Islet of Langerhans (tissue), 1 donor: ENCODE measurements around the gene GPANK1.
A peak's percentile ranks its signal among the peaks of the same experiment; 100 is the strongest.

ENCODE experiments used
- FAIRE-seq: peaks from one replicate; lab custom pipeline; 2011; peaks lifted over from hg19 to GRCh38; lab: Jason Lieb, UNC

GPANK1 gene

DNA sequence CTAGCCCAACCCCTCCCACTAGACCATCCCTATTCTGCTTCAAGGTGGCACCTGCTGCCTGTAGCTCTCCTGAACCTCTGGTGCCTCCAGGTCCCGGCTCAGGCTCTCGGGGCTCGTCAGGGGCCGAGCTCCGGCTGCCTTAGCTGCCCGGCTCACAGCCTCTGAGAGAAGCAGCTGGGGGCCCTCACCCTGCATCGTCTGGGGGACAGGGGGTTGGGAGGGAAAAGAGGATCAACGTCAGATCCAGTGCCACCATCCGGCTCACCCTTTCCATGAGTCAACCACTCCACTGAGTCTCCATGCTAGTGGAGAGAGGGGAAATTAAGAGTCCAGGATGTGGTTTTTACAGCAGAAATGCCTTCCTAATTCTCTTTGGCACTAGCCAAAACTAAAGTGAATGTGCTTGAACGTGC is 25.3 kb downstream of the GPANK1 start:
- no peak for FAIRE-seq

DNA sequence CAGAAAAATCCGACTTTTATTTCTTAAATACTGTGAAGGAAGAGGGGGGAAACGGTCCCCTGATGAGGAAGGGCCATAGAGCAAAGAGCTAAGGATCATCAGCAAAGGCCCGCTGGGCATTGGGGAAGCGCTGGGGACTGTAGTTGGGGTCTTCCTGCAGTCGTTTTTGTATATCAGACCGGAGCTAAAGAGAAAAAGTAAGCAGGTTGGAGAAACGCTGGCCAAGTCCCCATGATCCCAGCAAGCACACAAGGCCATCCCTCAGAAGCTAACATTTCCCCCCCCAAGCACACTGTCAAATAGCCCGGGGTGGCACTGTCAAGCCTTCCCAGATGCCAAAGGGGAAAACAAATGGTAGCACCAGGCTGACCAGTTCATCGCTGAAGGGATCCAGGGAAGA is 25.8 kb downstream of the GPANK1 start:
- no peak for FAIRE-seq

DNA sequence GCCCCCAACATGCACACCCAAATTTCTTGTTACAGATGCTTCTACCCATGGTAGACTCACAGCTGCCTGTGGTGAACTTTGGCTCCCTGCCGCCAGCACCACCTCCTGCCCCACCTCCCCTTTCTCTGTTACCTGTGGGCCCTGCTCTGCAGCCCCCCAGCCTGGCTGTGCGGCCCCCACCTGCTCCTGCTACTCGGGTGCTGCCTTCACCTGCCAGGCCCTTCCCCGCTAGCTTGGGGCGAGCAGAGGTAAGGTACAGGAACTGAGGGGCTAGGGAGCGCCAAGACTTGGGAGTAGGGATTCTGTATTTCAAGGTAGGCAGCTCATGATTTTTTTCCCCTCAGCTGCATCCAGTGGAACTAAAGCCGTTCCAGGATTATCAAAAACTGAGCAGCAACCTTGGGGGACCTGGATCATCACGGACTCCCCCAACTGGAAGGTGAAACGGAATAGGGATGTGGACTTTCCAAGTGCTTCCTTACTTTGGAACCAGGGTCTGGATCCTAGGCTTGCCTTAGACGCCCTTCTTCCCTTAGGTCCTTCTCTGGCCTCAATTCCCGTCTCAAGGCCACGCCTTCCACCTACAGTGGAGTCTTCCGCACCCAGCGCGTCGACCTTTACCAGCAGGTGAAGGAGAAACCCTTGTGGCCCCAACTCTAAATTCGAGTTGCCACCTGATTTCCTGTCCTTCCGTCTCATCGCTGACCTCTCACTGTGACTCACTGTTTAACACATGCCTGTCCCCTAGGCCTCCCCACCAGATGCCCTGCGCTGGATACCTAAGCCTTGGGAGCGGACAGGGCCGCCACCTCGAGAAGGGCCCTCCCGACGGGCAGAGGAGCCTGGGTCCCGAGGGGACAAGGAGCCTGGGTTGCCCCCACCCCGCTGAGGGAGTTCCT is 27.9 kb downstream of the GPANK1 start:
- FAIRE-seq: no peak

DNA sequence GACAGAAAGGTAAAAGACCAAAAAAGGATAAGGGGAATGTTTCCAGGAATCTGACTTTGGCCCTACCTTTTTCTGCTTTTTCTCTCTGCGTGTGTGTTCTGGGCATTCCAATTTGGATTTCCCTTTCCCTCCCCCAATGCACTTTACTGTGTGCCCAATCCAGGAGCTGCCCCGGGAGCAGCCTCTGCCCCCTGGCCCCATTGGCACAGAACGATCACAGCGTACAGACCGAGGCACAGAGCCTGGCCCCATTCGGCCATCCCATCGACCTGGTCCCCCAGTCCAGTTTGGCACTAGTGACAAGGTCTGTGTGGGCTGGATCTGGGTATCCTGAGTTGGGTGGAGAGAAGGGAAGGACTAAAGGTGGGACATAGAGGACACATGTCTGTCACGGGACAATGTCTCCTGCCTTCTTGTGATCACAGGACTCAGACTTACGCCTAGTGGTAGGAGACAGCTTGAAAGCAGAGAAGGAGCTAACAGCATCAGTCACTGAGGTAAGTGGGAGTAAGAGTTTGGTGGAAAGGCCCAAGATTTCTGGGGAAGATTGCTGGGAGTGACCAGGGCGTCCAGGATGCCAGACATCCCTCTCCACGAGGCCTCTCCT is 29.7 kb downstream of the GPANK1 start:
- no peak for FAIRE-seq

- no peak for FAIRE-seq
These were observed 30.7 kb downstream of the GPANK1 start for GRCh38 chr6:31634131-31634530.

GRCh38 chr6:31633447-31633846 is 31.4 kb downstream of the GPANK1 start:
- no peak for FAIRE-seq

GRCh38 chr6:31632279-31632946 is 32.4 kb downstream of the GPANK1 start:
- no peak for FAIRE-seq

- FAIRE-seq: no peak
These were observed 33.0 kb downstream of the GPANK1 start for GRCh38 chr6:31631681-31632278.

DNA sequence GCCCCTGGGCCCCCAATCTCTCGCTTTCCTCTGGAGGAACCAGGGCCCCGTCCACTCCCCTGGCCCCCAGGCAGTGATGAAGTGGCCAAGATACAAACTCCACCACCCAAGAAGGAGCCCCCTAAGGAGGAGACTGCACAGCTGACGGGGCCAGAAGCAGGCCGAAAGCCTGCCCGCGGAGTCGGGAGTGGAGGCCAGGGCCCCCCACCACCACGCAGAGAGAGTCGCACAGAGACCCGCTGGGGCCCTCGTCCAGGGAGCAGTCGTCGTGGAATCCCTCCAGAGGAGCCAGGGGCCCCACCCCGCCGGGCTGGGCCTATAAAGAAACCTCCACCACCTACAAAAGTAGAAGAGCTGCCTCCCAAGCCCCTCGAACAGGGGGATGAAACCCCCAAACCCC is 33.6 kb downstream of the GPANK1 start:
- FAIRE-seq: no peak

- no peak for FAIRE-seq
These were observed 34.4 kb downstream of the GPANK1 start for GRCh38 chr6:31630177-31630934.

DNA sequence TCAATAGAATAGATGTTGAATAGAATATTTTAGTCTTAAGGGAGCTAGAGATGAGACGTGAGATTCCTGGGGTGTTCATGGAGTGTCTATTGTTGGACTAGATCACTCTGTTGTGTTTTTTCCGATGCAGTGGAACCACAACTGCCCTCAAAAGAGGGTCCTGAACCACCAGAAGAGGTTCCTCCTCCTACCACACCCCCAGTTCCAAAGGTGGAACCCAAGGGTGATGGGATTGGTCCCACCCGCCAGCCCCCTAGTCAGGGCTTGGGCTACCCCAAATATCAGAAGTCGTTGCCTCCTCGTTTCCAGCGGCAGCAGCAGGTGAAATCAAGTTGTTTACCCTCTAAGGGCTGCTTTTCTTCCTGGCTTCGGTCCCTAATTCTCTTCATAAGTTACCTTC is 35.8 kb downstream of the GPANK1 start:
- no peak for FAIRE-seq

GRCh38 chr6:31627690-31628287 is 37.0 kb downstream of the GPANK1 start:
- no peak for FAIRE-seq

GRCh38 chr6:31626952-31627351 is 37.8 kb downstream of the GPANK1 start:
- no peak for FAIRE-seq

DNA sequence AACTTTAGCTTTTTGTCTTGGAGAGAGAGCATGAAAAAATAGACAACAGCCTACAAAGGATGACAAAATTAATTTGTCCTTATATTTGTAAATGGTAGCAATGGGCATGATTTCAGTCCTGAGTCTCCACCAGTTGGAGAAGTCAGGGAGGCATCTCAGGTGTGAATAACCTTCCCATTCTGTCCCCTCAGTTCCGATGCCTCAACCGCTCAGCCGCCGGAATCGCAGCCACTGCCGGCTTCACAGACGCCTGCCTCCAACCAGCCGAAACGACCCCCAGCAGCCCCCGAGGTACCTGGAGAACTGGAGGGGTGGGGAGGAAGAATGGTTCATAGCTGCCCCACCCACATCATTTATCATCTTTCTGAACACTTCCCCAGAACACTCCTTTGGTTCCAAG is 40.7 kb downstream of the GPANK1 start:
- FAIRE-seq: no peak

- no peak for FAIRE-seq
These were observed 42.1 kb downstream of the GPANK1 start for GRCh38 chr6:31622684-31623091.

GRCh38 chr6:31621991-31622390 is 42.8 kb downstream of the GPANK1 start:
- FAIRE-seq: no peak

GRCh38 chr6:31621320-31621939 is 43.4 kb downstream of the GPANK1 start:
- FAIRE-seq: no peak

DNA sequence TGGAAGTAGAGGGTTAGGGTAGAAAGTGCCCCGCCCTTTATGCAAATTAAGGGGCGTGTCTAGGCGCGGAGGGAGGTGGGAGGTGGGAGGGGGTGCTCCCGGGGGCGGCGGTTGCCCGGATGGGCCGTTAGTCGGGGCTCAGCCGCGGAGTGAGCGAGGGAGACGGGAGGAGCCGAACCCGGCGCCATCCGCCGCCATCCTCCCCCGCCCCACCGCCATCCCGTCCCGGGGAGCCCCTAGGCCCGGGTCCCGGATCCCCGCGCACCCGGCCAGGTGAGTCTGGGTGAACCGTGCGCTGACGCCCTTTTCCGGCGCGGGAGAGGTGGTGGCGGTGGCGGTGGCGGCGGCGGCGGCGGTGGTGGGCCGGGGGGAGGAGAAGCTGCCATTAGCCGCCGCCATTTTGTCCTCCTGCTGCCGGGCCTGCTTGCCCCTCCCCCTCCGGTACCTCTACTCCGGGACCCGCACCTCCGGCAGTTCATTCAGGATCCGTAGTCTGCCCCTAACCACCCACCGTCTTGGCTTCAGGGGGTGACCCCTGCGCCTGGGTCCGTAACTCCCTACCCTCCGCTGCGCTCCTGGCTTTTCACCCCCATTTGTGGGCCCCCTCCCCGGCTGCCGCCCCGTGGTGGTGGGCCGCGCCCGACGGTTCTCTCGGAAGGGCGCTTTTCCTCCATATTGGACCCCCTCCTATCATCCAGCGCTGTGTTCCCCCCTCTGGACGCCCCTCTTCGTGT is 44.0 kb downstream of the GPANK1 start, which contains the start of gene PRRC2A:
TSS of gene PRRC2A (plus strand) at position 130 of the 734 bp plus-strand sequence. CDS start 2,075 bp downstream, outside the sequence.
- no peak for FAIRE-seq

DNA sequence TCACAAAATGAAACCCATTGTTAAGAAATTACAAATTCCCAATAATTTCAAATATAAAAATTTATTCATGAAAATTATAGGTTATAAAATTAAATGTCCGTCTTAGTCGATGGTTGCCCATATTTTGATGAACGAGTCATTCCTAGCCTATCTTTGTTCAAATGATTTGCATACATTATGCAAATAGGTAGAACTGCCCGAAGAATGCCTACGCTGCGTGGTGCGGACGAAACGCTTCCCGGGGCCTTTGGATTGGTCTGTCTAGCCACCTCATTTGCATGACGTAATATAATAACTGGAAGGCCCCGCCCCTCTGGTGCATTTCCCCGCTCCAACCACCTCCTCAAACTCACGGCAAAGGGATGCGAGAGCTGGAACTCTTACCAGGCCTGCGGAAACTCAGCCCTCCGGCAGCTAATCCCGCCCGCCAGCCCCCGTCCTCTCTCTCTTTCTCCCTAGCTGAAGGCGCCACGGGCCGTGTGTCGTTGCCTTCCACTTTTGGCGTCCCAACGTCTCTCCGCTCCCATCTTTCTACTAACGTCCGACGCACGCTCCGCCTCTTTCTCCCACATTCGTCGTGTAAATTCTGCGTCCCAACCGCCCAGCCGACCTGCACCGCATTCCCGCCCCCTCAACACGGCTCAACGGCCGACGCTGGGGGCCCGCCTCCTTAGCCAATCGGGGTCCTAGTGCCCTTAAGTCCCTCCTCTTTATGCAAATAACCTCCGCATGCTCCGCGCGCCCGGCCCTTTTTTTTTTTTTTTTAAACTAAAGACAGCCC is 44.8 kb downstream of the GPANK1 start:
- FAIRE-seq: peak; percentile 89

GRCh38 chr6:31617010-31617409 is 47.8 kb downstream of the GPANK1 start:
- no peak for FAIRE-seq
